Urinary bladder (tissue), 4 donors: ENCODE measurements around the gene SRSF4. TPM values are rescaled to one million over a fixed set of nuclear protein-coding genes. Genes with fewer than 3 reads are reported as not detected.

Experiments used
- DNase-seq: peaks from one replicate; pipeline ENCODE4 v3.0.0-alpha.2; 2015; ENCODE audit errors: extremely low spot score
- H3K27ac ChIP-seq: one replicate; pipeline ENCODE4 v1.5.1; 2013; ENCODE audit warnings: low read depth, mild to moderate bottlenecking, moderate library complexity
- H3K36me3 ChIP-seq: one replicate; pipeline ENCODE4 v1.6.1; 2013; ENCODE audit warnings: mild to moderate bottlenecking, moderate library complexity; ENCODE audit not compliant: insufficient read depth
- H3K4me1 ChIP-seq: one replicate; pipeline ENCODE4 v1.6.1; 2013; ENCODE audit warnings: mild to moderate bottlenecking, moderate library complexity; ENCODE audit not compliant: insufficient read depth
- H3K4me3 ChIP-seq: one replicate; pipeline ENCODE4 v1.5.1; 2013; ENCODE audit warnings: low read depth, low read length
- WGBS: extraction: QIAGEN DNeasy Blood & Tissue Kit; methylation state at CpG from one replicate; pipeline ENCODE4 v1.1.7; 2013; 5-methylcytosine and 5-hydroxymethylcytosine counted together
- polyA plus RNA-seq: library from polyadenylated mRNA; stranded (reverse); fragments of 200-250 nt; gene quantifications from one replicate; pipeline ENCODE4 v1.2.3, GENCODE V29; 2013
- small RNA-seq: library from RNA; depleted of rRNA; stranded (forward); fragments of <200 nt; gene quantifications from one replicate; pipeline ENCODE3, GENCODE V24; 2014
- total RNA-seq: library from RNA; depleted of rRNA; stranded (reverse); fragments of >200 nt; gene quantifications from one replicate; pipeline ENCODE4 v1.2.3, GENCODE V29; 2014
- donor health status: healthy with polysubstance abuse.
- donor health status: healthy.

The SRSF4 gene
- total and polyA plus RNA-seq, 2 donors = 57.3 to 88.1 TPM

DNA sequence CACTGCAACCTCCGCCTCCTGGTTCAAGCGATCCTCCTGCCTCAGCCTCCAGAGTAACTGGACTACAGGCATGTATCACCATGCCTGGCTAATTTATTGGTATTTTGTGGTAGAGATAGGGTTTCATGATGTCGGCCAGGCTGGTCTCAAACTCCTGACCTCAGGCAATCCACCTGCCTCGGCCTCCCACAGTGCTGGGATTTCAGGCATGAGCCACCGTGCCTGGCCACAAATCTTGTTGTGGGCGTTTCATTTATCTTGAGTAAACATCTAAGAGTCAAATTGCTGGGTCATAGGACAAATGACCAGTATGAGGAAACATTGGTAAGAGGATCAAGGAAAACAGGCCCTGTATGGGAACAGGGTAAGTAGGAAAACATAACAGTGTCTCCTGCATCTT lies 75.9 kb downstream of the SRSF4 start:
- no peak for DNase-seq
- no peak overlapping the region for H3K27ac ChIP-seq
- WGBS = 79% methylated on average over 6 of the region's 6 CpGs

DNA sequence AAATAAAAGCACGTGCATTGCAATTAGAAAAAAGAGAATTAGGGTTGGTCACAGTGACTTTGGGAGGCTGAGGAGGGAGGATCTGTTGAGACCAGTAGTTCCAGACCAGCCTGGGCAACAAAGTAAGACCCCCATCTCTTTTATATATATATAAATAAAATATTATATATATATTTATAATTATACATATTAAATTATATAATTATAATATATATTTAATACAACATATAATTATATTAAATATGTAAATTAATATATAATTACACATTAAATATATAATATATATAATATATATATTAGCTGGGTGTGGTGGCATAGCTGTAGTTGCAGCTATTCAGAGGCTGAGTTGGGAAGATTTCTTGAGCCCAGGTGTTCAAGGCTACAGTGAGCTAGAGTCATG lies 81.2 kb downstream of the SRSF4 start:
- Histone ChIP-seq H3K36me3 (peaks cover 5% of the 10 kb centered on the region), H3K27ac (no peak overlapping the region), H3K4me1 (no peaks in the 10 kb centered on the region), H3K4me3 (no peak overlapping the region)
- 98% methylated on average over 1 of the region's 1 CpG for WGBS
- DNase-seq = no peak

More for the DNA sequence above, 75.9 kb downstream of the SRSF4 start:
- Histone ChIP-seq H3K4me3 (no peak overlapping the region), H3K36me3 (peaks cover 3% of the 10 kb centered on the region), H3K4me1 (no peaks in the 10 kb centered on the region)

DNA sequence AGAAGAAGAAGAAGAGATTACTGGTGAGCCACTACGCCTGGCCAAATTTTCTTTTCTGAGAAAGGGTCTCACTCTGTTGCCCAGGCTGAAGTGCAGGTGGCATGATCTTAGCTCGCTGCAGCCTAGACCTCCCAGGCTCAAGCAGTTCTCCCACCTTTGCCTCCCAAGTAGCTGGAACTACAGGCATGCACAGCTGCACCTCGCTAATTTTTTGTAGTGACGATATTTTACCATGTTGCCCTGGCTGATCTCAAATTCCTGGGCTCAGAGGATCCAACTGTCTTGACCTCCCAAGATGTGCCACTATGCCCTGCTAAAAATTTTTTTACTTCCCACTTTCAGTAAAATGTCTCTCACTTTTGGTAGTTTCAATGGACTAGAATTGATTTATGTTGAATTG lies 82.4 kb downstream of the SRSF4 start:
- Histone ChIP-seq H3K36me3 (peaks cover 5% of the 10 kb centered on the region), H3K4me1 (no peaks in the 10 kb centered on the region), H3K27ac (no peak overlapping the region), H3K4me3 (no peak overlapping the region)
- DNase-seq = no peak
- WGBS = 74% methylated on average over 4 of the region's 4 CpGs

Small RNA genes within 50 kb of the gene (small RNA-seq; reads per million reads assigned to genes)
- gene RF02271 = not detected

Other genes with a start within 250 kb of the SRSF4 start
- 20.4 TPM for gene TMEM200B, start 58.0 kb downstream of the SRSF4 start, total RNA-seq
- gene TMEM200B, start 58.0 kb downstream of the SRSF4 start, polyA plus RNA-seq = 40.7 TPM
- gene MECR, start 49.0 kb upstream of the SRSF4 start, total RNA-seq = 17.0 TPM
- 17.6 TPM for gene MECR, start 49.0 kb upstream of the SRSF4 start, polyA plus RNA-seq
- gene PTPRU, start 54.6 kb upstream of the SRSF4 start, total RNA-seq = 11.7 TPM
- gene PTPRU, start 54.6 kb upstream of the SRSF4 start, polyA plus RNA-seq = 17.1 TPM